Keratinocyte (primary cell): ENCODE measurements around the gene PTPN20. TPM values are rescaled to one million over a fixed set of nuclear protein-coding genes. Genes with fewer than 3 reads are reported as not detected.
"Not testable (repeated sequence)": the region's sequence is repeated elsewhere in the genome, so short reads cannot be mapped to it uniquely, and the experiment has no call there.

Source experiments
- DNase-seq: peaks from one replicate; pipeline ENCODE4 v3.0.0-alpha.2; 2011; ENCODE audit warnings: low read depth, missing footprints, low spot score
- FAIRE-seq: peaks from 2 replicates; lab custom pipeline; 2011; peaks lifted over from hg19 to GRCh38; lab: Jason Lieb, UNC
- H2AFZ ChIP-seq: 2 replicates; pipeline ENCODE4 v1.6.0; 2012; ENCODE audit warnings: low read length, control low read depth, inconsistent platforms; ENCODE audit not compliant: control insufficient read depth
- H3K27ac ChIP-seq: 2 replicates; pipeline ENCODE4 v1.5.1; 2011; ENCODE audit warnings: low read length; ENCODE audit not compliant: control insufficient read depth, insufficient read depth
- H3K27me3 ChIP-seq: 3 replicates; pipeline ENCODE4 v1.6.0; 2011; ENCODE audit warnings: low read length; ENCODE audit not compliant: control insufficient read depth, insufficient read depth; ENCODE audit errors: extremely low read depth
- H3K36me3 ChIP-seq, 2 experiments: 2 replicates in 1 of 2; 3 replicates in 1 of 2; pipeline ENCODE4 v1.5.1; 2011; ENCODE audit warnings: low read length in 2 of 2, mild to moderate bottlenecking in 1 of 2; ENCODE audit not compliant: control insufficient read depth in 2 of 2, insufficient read depth in 2 of 2; ENCODE audit errors: extremely low read depth in 1 of 2
- H3K4me1 ChIP-seq: 3 replicates; pipeline ENCODE4 v1.5.1; 2011; ENCODE audit warnings: low read length; ENCODE audit not compliant: control insufficient read depth, insufficient read depth; ENCODE audit errors: extremely low read depth
- H3K4me2 ChIP-seq: 3 replicates; pipeline ENCODE4 v1.6.0; 2011; ENCODE audit warnings: low read depth, low read length; ENCODE audit not compliant: control insufficient read depth, insufficient read depth; ENCODE audit errors: extremely low read depth
- H3K4me3 ChIP-seq, 3 experiments: fragments of 200-600 bp in 1 of 3; sonication (generic) in 1 of 3; 2 replicates in 2 of 3; 3 replicates in 1 of 3; pipeline ENCODE4 v1.5.1; 2011 to 2016; ENCODE audit warnings: low read length in 3 of 3, mild to moderate bottlenecking in 3 of 3, control low read depth in 2 of 3, inconsistent platforms in 1 of 3, low read depth in 1 of 3, mixed read lengths in 1 of 3, mixed run types in 1 of 3, moderate library complexity in 1 of 3; ENCODE audit not compliant: control insufficient read depth in 2 of 3, insufficient read depth in 2 of 3; ENCODE audit errors: extremely low read depth in 1 of 3
- H3K79me2 ChIP-seq: 2 replicates; pipeline ENCODE4 v1.6.0; 2012; ENCODE audit warnings: low read length; ENCODE audit not compliant: control insufficient read depth, insufficient read depth
- H3K9ac ChIP-seq: 3 replicates; pipeline ENCODE4 v1.6.0; 2011; ENCODE audit warnings: low read length; ENCODE audit not compliant: control insufficient read depth, insufficient read depth; ENCODE audit errors: extremely low read depth
- H3K9me1 ChIP-seq: 3 replicates; pipeline ENCODE4 v1.6.0; 2011; ENCODE audit warnings: low read length; ENCODE audit not compliant: control insufficient read depth, insufficient read depth; ENCODE audit errors: extremely low read depth
- H3K9me3 ChIP-seq: 2 replicates; pipeline ENCODE4 v1.5.1; 2012; ENCODE audit warnings: low read depth, low read length; ENCODE audit not compliant: control insufficient read depth
- H4K20me1 ChIP-seq: 3 replicates; pipeline ENCODE4 v1.6.0; 2011; ENCODE audit warnings: low read length; ENCODE audit not compliant: control insufficient read depth, insufficient read depth; ENCODE audit errors: extremely low read depth
- dilution Hi-C: fragments of 300-500 bp; cut with MboI; formaldehyde crosslinking; loops from one replicate; pipeline ENCODE4 v1.7.0; 2020; ENCODE audit warnings: low sequenced_read_pairs; ENCODE audit not compliant: extremely low pct_ligation_motif_present
- polyA plus RNA-seq, 5 experiments: library from polyadenylated mRNA; depleted of rRNA in 3 of 5; stranded (reverse) in 3 of 5; stranded (forward) in 1 of 5; unstranded in 1 of 5; fragments of >200 nt; gene quantifications; 1 replicate in 1 of 5; 2 replicates in 3 of 5; 3 replicates in 1 of 5; pipeline versions ENCODE4 v1.2.1 to v1.2.3, GENCODE V29; 2011 to 2012; ENCODE audit warnings: missing spikeins in 2 of 5, low read depth in 1 of 5, low replicate concordance in 1 of 5

Gene PTPN20
- polyA plus RNA-seq, 1 donor (not counting 4 experiments of a cell fraction or from before 2014, with no cell fraction given) = 7.3 TPM

DNA sequence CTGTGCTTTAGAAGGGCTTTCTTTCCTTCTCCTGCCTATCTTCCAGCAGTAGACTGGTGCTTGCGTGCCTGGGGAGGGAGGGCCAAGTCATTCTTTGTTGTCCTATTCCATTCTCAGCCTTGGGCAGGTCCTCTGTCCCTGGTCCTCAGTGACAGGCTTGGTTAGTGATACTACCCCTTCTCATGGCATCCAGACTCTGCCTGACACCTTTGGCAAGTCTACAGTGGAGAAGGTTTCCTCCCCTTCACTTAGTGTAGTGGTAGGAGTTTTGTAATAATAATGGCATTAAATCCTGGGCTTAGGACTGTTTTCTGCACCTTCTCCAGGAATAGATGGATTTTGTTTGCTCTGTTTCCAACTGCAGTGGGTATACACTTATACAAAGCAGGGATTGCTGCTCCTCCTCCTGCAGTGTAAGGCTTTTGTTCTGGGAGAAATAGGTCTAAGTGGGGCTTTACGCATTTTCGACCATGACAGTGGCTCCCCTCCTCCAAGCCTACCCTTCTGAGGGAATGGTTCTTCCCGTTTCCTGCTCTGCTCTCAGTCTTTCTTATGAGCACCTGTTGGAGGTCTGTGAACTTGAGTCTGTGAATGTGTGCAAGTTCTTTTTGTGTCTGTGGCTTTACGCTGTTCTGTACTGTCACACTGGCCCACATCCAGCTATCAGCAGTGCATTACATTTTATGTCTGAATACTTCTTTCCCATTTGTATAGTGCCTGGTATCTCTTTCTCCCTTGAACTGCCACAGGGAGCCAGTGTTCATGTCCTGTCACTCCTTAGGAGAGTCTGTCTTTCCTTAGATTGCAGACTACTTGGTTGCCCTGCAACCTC is 37.7 kb downstream of the PTPN20 start:
- H3K79me2 ChIP-seq, H3K4me1 ChIP-seq, H3K27ac ChIP-seq, H2AFZ ChIP-seq, DNase-seq, FAIRE-seq, H3K4me2 ChIP-seq, dilution Hi-C loops, H3K9me1 ChIP-seq, H3K4me3 ChIP-seq, H3K27me3 ChIP-seq, H3K36me3 ChIP-seq, H4K20me1 ChIP-seq, H3K9me3 ChIP-seq, H3K9ac ChIP-seq: not testable (repeated sequence)

DNA sequence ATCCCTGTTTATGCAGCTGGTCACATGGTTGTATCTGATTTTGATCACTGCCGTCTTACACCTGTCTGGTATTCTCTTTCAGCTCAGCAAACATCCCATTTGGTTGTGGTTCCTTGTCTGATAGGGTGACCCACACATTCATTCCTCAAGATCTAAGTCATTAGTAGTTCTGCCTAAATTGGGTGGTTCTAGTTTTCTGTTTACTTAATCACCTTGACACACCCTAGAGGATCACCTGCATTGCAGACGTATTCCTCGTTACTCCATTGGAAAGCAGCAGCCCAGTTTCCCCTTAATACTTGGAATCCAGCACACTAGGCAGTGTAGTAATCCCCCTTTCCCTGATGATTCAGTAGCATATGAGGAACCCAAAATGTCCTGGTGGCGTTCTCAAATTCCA is 41.3 kb downstream of the PTPN20 start:
- H3K4me2 ChIP-seq, DNase-seq, H3K9me3 ChIP-seq, H4K20me1 ChIP-seq, H3K9ac ChIP-seq, H3K4me3 ChIP-seq, H3K9me1 ChIP-seq, H2AFZ ChIP-seq, FAIRE-seq, H3K27me3 ChIP-seq, H3K4me1 ChIP-seq, H3K79me2 ChIP-seq, H3K27ac ChIP-seq, H3K36me3 ChIP-seq, dilution Hi-C loops: not testable (repeated sequence)

DNA sequence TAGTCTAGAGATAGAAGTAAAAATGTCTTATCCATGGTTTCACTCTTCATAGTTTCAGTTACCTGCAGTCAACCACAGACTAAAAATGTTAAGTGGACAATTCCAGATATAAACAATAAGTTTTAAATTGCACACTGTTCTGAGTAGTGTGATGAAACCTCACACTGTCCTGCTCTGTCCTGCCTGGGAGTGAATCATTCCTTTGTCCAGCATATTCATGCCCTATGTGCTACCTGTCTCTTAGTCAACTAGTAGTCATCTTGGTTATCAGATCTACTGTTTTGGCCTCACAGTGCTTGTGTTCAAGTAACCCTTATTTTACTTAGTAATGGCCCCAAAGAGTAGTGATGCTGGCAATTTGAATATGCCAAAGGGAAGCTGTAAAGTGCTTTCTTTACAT is 49.5 kb downstream of the PTPN20 start:
- H3K27ac ChIP-seq, H3K9me1 ChIP-seq, DNase-seq, H3K4me1 ChIP-seq, H3K79me2 ChIP-seq, H3K9me3 ChIP-seq, FAIRE-seq, H3K27me3 ChIP-seq, H2AFZ ChIP-seq, H3K4me3 ChIP-seq, dilution Hi-C loops, H4K20me1 ChIP-seq, H3K9ac ChIP-seq, H3K4me2 ChIP-seq, H3K36me3 ChIP-seq: not testable (repeated sequence)

GRCh38 chr10:46963356-46963755 is 52.1 kb downstream of the PTPN20 start:
- H3K36me3 ChIP-seq, H2AFZ ChIP-seq, H3K79me2 ChIP-seq, DNase-seq, H3K4me1 ChIP-seq, H3K9me1 ChIP-seq, H3K4me3 ChIP-seq, H4K20me1 ChIP-seq, H3K9me3 ChIP-seq, H3K9ac ChIP-seq, H3K27me3 ChIP-seq, FAIRE-seq, H3K27ac ChIP-seq, dilution Hi-C loops, H3K4me2 ChIP-seq: not testable (repeated sequence)

DNA sequence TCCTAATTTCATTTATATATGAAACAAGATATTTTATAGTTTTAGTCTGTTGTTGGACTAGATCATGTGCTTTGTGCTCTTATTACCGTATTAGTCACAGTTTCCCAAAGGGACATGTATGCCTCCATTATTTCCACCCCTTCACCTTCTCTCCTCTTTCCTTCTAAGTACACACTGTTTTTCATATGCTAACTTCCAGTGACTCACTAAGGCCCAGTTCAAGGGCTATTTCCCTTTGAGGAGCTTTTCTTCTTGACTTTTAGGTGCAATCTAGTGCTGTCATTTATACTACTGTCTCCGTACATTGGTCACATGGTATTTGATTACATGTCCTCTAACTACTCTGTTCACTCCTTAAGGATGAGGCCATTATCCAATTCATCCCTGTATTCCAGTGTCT is 55.8 kb downstream of the PTPN20 start:
- H3K9me3 ChIP-seq, FAIRE-seq, H3K36me3 ChIP-seq, H3K27me3 ChIP-seq, H3K4me2 ChIP-seq, H3K4me1 ChIP-seq, DNase-seq, H3K79me2 ChIP-seq, H4K20me1 ChIP-seq, H3K27ac ChIP-seq, H3K9me1 ChIP-seq, H3K4me3 ChIP-seq, dilution Hi-C loops, H2AFZ ChIP-seq, H3K9ac ChIP-seq: not testable (repeated sequence)
